ENCODE results near the gene FN1. TPM values are rescaled to one million over a fixed set of nuclear protein-coding genes. Genes with fewer than 3 reads are reported as not detected.
"Not testable (repeated sequence)": the region's sequence is repeated elsewhere in the genome, so short reads cannot be mapped to it uniquely, and the experiment has no call there.

Gene FN1
- total RNA-seq, 1 donor from 2014 or later, result not detected

GRCh38 chr2:215360596-215360995 lies 75.3 kb downstream of the FN1 start:
- intact Hi-C loops (cut with micrococcal nuclease), result no loop called here
- ChIA-PET POLR2A (no interaction called here), CTCF (no interaction called here)
- no peak for ATAC-seq (ENCODE audit: low read depth)
- Mint-ChIP-seq H3K4me3 (no peak overlapping the region), H3K36me3 (ENCODE audit: low read depth) (peaks cover 46% of the 10 kb centered on the region), H3K9me3 (no peaks in the 10 kb centered on the region), H3K4me1 (peaks cover 3% of the 10 kb centered on the region), H3K27ac (no peak overlapping the region), H3K27me3 (no peaks in the 10 kb centered on the region)
- TF ChIP-seq, protein P1, sequence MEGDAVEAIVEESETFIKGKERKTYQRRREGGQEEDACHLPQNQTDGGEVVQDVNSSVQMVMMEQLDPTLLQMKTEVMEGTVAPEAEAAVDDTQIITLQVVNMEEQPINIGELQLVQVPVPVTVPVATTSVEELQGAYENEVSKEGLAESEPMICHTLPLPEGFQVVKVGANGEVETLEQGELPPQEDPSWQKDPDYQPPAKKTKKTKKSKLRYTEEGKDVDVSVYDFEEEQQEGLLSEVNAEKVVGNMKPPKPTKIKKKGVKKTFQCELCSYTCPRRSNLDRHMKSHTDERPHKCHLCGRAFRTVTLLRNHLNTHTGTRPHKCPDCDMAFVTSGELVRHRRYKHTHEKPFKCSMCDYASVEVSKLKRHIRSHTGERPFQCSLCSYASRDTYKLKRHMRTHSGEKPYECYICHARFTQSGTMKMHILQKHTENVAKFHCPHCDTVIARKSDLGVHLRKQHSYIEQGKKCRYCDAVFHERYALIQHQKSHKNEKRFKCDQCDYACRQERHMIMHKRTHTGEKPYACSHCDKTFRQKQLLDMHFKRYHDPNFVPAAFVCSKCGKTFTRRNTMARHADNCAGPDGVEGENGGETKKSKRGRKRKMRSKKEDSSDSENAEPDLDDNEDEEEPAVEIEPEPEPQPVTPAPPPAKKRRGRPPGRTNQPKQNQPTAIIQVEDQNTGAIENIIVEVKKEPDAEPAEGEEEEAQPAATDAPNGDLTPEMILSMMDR (IDR thresholded peaks at IDR 0.05), result no peak
- no peak for DNase-seq

GRCh38 chr2:215360059-215360458 lies 75.8 kb downstream of the FN1 start:
- H3K27me3 Mint-ChIP-seq; ATAC-seq (ENCODE audit: low read depth); H3K4me1 Mint-ChIP-seq; H3K9me3 Mint-ChIP-seq; H3K4me3 Mint-ChIP-seq; POLR2A ChIA-PET; H3K27ac Mint-ChIP-seq; DNase-seq; CTCF ChIA-PET; intact Hi-C loops (cut with micrococcal nuclease): not testable (repeated sequence)
- H3K36me3 Mint-ChIP-seq (ENCODE audit: low read depth), result peaks cover 48% of the 10 kb centered on the region

- peaks cover 3% of the 10 kb centered on the region for H3K4me1 Mint-ChIP-seq
- TF ChIP-seq, protein P1 (IDR thresholded peaks at IDR 0.05), result no peak
- H3K36me3 Mint-ChIP-seq (ENCODE audit: low read depth), result peaks cover 48% of the 10 kb centered on the region
- intact Hi-C loops (cut with micrococcal nuclease), result no loop called here
- ChIA-PET POLR2A (no interaction called here), CTCF (no interaction called here)
- H3K27ac Mint-ChIP-seq, result no peak overlapping the region
- no peaks in the 10 kb centered on the region for H3K9me3 Mint-ChIP-seq
- ATAC-seq (ENCODE audit: low read depth) (no peak), DNase-seq (no peak)
- H3K4me3 Mint-ChIP-seq, result no peak overlapping the region
- no peaks in the 10 kb centered on the region for H3K27me3 Mint-ChIP-seq
Measured at GRCh38 chr2:215359576-215359922, 76.3 kb downstream of the FN1 start.

- no peak for DNase-seq
- intact Hi-C loops (cut with micrococcal nuclease), result no loop called here
- CTCF ChIA-PET, result no interaction called here
- ATAC-seq (ENCODE audit: low read depth), result no peak
- Mint-ChIP-seq H3K4me3 (no peak overlapping the region), H3K4me1 (peaks cover 3% of the 10 kb centered on the region), H3K36me3 (ENCODE audit: low read depth) (peaks cover 47% of the 10 kb centered on the region), H3K9me3 (no peaks in the 10 kb centered on the region), H3K27ac (no peak overlapping the region), H3K27me3 (no peaks in the 10 kb centered on the region)
- POLR2A ChIA-PET, result no interaction called here
- TF ChIP-seq, protein P1 (IDR thresholded peaks at IDR 0.05), result no peak
Measured at GRCh38 chr2:215358891-215359575, 76.8 kb downstream of the FN1 start.

GRCh38 chr2:215358312-215358845 lies 77.5 kb downstream of the FN1 start:
- POLR2A ChIA-PET, result no interaction called here
- H3K4me3 Mint-ChIP-seq, result no peak overlapping the region
- H3K9me3 Mint-ChIP-seq, result no peaks in the 10 kb centered on the region
- CTCF ChIA-PET, result no interaction called here
- ATAC-seq (ENCODE audit: low read depth), result no peak
- peaks cover 46% of the 10 kb centered on the region for H3K36me3 Mint-ChIP-seq (ENCODE audit: low read depth)
- TF ChIP-seq, protein P1 (IDR thresholded peaks at IDR 0.05), result no peak
- H3K27ac Mint-ChIP-seq, result no peak overlapping the region
- H3K4me1 Mint-ChIP-seq, result peaks cover 3% of the 10 kb centered on the region
- no peak for DNase-seq
- H3K27me3 Mint-ChIP-seq, result no peaks in the 10 kb centered on the region
- intact Hi-C loops (cut with micrococcal nuclease), result no loop called here

DNA sequence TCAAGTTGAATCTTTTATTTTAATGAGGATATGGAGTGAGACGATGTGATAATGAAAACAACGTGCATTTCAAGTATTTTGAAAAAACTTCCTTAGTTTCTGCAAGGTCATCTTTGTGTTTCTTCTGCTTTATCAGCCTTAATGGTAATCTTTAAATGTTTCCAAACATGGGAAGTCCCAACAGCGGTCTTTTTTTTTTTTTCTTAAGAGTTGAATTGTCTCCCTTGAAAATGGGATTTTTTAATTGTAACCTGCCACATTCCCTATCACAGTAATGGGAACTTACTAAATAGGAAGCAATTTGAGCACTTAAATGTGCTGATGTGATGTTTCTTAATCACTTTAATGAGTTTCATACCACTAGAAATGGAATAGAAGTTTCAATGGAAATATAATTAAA lies 78.2 kb downstream of the FN1 start:
- Mint-ChIP-seq H3K27me3 (no peaks in the 10 kb centered on the region), H3K36me3 (ENCODE audit: low read depth) (peaks cover 46% of the 10 kb centered on the region), H3K27ac (no peak overlapping the region), H3K4me3 (no peak overlapping the region), H3K9me3 (no peaks in the 10 kb centered on the region), H3K4me1 (no peaks in the 10 kb centered on the region)
- no peak for ATAC-seq (ENCODE audit: low read depth)
- CTCF ChIA-PET, result no interaction called here
- intact Hi-C loops (cut with micrococcal nuclease), result no loop called here
- POLR2A ChIA-PET, result no interaction called here
- TF ChIP-seq, protein P1 (IDR thresholded peaks at IDR 0.05), result no peak
- DNase-seq, result no peak
